ENCODE results near the gene PARD3B.

The PARD3B gene

GRCh38 chr2:204696124-204696523, 150.8 kb downstream of the PARD3B start:
- Mint-ChIP-seq H3K4me1 (peaks cover 19% of the 10 kb centered on the region), H3K36me3 (ENCODE audit: low read depth) (no peaks in the 10 kb centered on the region), H3K9me3 (no peaks in the 10 kb centered on the region), H3K4me3 (no peak overlapping the region), H3K27ac (peak overlapping the region in 1 of 3 experiments; percentile 62), H3K27me3 (ENCODE audit: low read depth) (no peaks in the 10 kb centered on the region)
- TF ChIP-seq CTCF (IDR thresholded peaks at IDR 0.05; ENCODE audit: unreplicated experiment in 3 of 3) = no peak

- H3K4me3 Mint-ChIP-seq = no peak overlapping the region
- peaks cover 30% of the 10 kb centered on the region for H3K4me1 Mint-ChIP-seq
- H3K27ac Mint-ChIP-seq = peak overlapping the region; percentile 16 to 94 (median 18)
- H3K36me3 Mint-ChIP-seq (ENCODE audit: low read depth) = no peaks in the 10 kb centered on the region
- no peaks in the 10 kb centered on the region for H3K9me3 Mint-ChIP-seq
- TF ChIP-seq CTCF (IDR thresholded peaks at IDR 0.05; ENCODE audit: unreplicated experiment in 3 of 3) = no peak
- H3K27me3 Mint-ChIP-seq (ENCODE audit: low read depth) = no peaks in the 10 kb centered on the region
Observed at GRCh38 chr2:204705243-204705932, 160.1 kb downstream of the PARD3B start.

- Mint-ChIP-seq H3K27me3 (ENCODE audit: low read depth) (no peaks in the 10 kb centered on the region), H3K4me3 (peak overlapping the region in 1 of 3 experiments; percentile 35), H3K36me3 (ENCODE audit: low read depth) (no peaks in the 10 kb centered on the region), H3K4me1 (peaks cover 30% of the 10 kb centered on the region), H3K27ac (peak overlapping the region; percentile 79 to 94 (median 90)), H3K9me3 (no peaks in the 10 kb centered on the region)
- TF ChIP-seq CTCF (IDR thresholded peaks at IDR 0.05; ENCODE audit: unreplicated experiment in 3 of 3) = no peak
Observed at GRCh38 chr2:204706939-204707338, 161.7 kb downstream of the PARD3B start.

- H3K27me3 Mint-ChIP-seq (ENCODE audit: low read depth) = no peaks in the 10 kb centered on the region
- no peak overlapping the region for H3K4me3 Mint-ChIP-seq
- H3K27ac Mint-ChIP-seq = no peak overlapping the region
- H3K4me1 Mint-ChIP-seq = peaks cover 10% of the 10 kb centered on the region
- H3K9me3 Mint-ChIP-seq = no peaks in the 10 kb centered on the region
- peaks cover 16% of the 10 kb centered on the region for H3K36me3 Mint-ChIP-seq (ENCODE audit: low read depth)
- TF ChIP-seq CTCF (IDR thresholded peaks at IDR 0.05; ENCODE audit: unreplicated experiment in 3 of 3) = no peak
Observed at GRCh38 chr2:204713211-204713610, 167.9 kb downstream of the PARD3B start.

- H3K27ac Mint-ChIP-seq = peak overlapping the region in 2 of 3 experiments; percentile 27 to 50
- H3K4me1 Mint-ChIP-seq = peaks cover 7% of the 10 kb centered on the region
- H3K9me3 Mint-ChIP-seq = no peaks in the 10 kb centered on the region
- H3K4me3 Mint-ChIP-seq = no peak overlapping the region
- H3K27me3 Mint-ChIP-seq (ENCODE audit: low read depth) = no peaks in the 10 kb centered on the region
- TF ChIP-seq CTCF (IDR thresholded peaks at IDR 0.05; ENCODE audit: unreplicated experiment in 3 of 3) = no peak
- peaks cover 16% of the 10 kb centered on the region for H3K36me3 Mint-ChIP-seq (ENCODE audit: low read depth)
Observed at GRCh38 chr2:204715361-204715760, 170.1 kb downstream of the PARD3B start.

GRCh38 chr2:204717591-204717990, 172.3 kb downstream of the PARD3B start:
- Mint-ChIP-seq H3K36me3 (ENCODE audit: low read depth) (peaks cover 16% of the 10 kb centered on the region), H3K4me3 (no peak overlapping the region), H3K27ac (no peak overlapping the region), H3K4me1 (peaks cover 7% of the 10 kb centered on the region), H3K27me3 (ENCODE audit: low read depth) (no peaks in the 10 kb centered on the region), H3K9me3 (no peaks in the 10 kb centered on the region)
- no peak for TF ChIP-seq CTCF (IDR thresholded peaks at IDR 0.05; ENCODE audit: unreplicated experiment in 3 of 3)

All from nephron (organoid).